Gastroesophageal sphincter (tissue), 4 donors: ENCODE data around the gene THRA. TPM values are rescaled to one million over a fixed set of nuclear protein-coding genes. Genes with fewer than 3 reads are reported as not detected.
"Not testable (repeated sequence)": the region's sequence is repeated elsewhere in the genome, so short reads cannot be mapped to it uniquely, and the experiment has no call there.

Experiments used
- ATAC-seq: fragments of 150-250 bp; one replicate; pipeline ENCODE4 v1.9.1; 2016; ENCODE audit warnings: mild to moderate bottlenecking, moderate library complexity
- H3K27ac ChIP-seq, 4 donors: fragments of 200-600 bp; sonication (generic) in 3 of 4; 1 replicate in 3 of 4; 2 replicates in 1 of 4; pipeline ENCODE4 v1.5.1; 2016 to 2019
- H3K27me3 ChIP-seq: fragments of 200-600 bp; sonication (generic); one replicate; pipeline ENCODE4 v1.5.1; 2019
- H3K36me3 ChIP-seq, 2 donors: fragments of 200-600 bp; sonication (generic); one replicate each; pipeline ENCODE4 v1.5.1; 2019; ENCODE audit warnings: control low read depth in 1 of 2
- H3K4me1 ChIP-seq, 3 donors: fragments of 200-600 bp; sonication (generic); 1 replicate in 2 of 3; 2 replicates in 1 of 3; pipeline ENCODE4 v1.5.1; 2016 to 2019; ENCODE audit warnings: control low read depth in 2 of 3
- H3K4me3 ChIP-seq, 2 donors: fragments of 200-600 bp; sonication (generic); one replicate each; pipeline ENCODE4 v1.5.1; 2019; ENCODE audit warnings: mild to moderate bottlenecking in 1 of 2, moderate library complexity in 1 of 2
- H3K9me3 ChIP-seq, 3 donors: fragments of 200-600 bp; sonication (generic); one replicate each; pipeline ENCODE4 v1.5.1; 2017 to 2019; ENCODE audit warnings: control low read depth in 2 of 3
- CTCF ChIP-seq, 4 experiments: fragments of 200-600 bp in 2 of 4; fragments of 450-650 bp in 2 of 4; sonication (generic) in 1 of 4; IDR thresholded peaks; one replicate each; pipeline ENCODE4 v1.5.1; 2017 to 2019; ENCODE audit warnings: antibody characterized with exemption in 4 of 4, mild to moderate bottlenecking in 2 of 4, moderate library complexity in 2 of 4
- EP300 ChIP-seq: sonication (generic); formaldehyde crosslinking; IDR thresholded peaks from one replicate; pipeline ENCODE4 v1.6.1; 2017; ENCODE audit warnings: antibody characterized with exemption, mild to moderate bottlenecking
- POLR2A ChIP-seq, 2 donors: fragments of 450-650 bp; IDR thresholded peaks; one replicate each; pipeline ENCODE4 v1.6.1; 2017; ENCODE audit warnings: antibody characterized with exemption in 2 of 2, mild to moderate bottlenecking in 2 of 2, moderate library complexity in 1 of 2
- POLR2AphosphoS5 ChIP-seq: sonication (generic); formaldehyde crosslinking; IDR thresholded peaks from one replicate; pipeline ENCODE4 v1.6.1; 2017; ENCODE audit warnings: antibody characterized with exemption
- WGBS, 2 donors: methylation state at CpG; one replicate each; pipeline ENCODE4 v1.1.5; 2018; ENCODE audit warnings: low coverage in 1 of 2; 5-methylcytosine and 5-hydroxymethylcytosine counted together
- total RNA-seq, 4 donors: library from RNA; depleted of rRNA; stranded (reverse); fragments of >200 nt; gene quantifications; one replicate each; pipeline ENCODE4 v1.1.0, GENCODE V29; 2016

The THRA gene
- total RNA-seq, 4 donors from 2014 or later = 84.8 to 133 (median 102) TPM

- no peak for ATAC-seq
- Histone ChIP-seq H3K9me3 (no peaks in the 10 kb centered on the region), H3K27ac (peak overlapping the region in 1 of 4 donors; percentile 47), H3K4me3 (no peak overlapping the region), H3K27me3 (no peaks in the 10 kb centered on the region), H3K36me3 (peaks cover 11 to 92% of the 10 kb centered on the region in 2 donors), H3K4me1 (peaks cover 0 to 51% (median 0%) of the 10 kb centered on the region in 3 donors)
- no peak for TF ChIP-seq POLR2AphosphoS5
- TF ChIP-seq CTCF (IDR thresholded peaks at IDR 0.05) = no peak
- TF ChIP-seq EP300 = no peak
- no peak for TF ChIP-seq POLR2A (IDR thresholded peaks at IDR 0.05)
- WGBS, 2 donors = 63 to 83% methylated on average over 1 to 5 of the region's 5 CpGs
These were observed 66.7 kb downstream of the THRA start for GRCh38 chr17:40129498-40129897.

- no peak overlapping the region for H3K4me3 ChIP-seq
- peaks cover 0 to 41% (median 0%) of the 10 kb centered on the region in 3 donors for H3K4me1 ChIP-seq
- peak overlapping the region in 3 of 4 donors; percentile 2 to 47 (median 25) for H3K27ac ChIP-seq
- H3K27me3 ChIP-seq = no peaks in the 10 kb centered on the region
- no peaks in the 10 kb centered on the region for H3K9me3 ChIP-seq
- peak; percentile 69 for ATAC-seq
- WGBS, 2 donors = 66 to 71% methylated on average over 3 to 7 of the region's 7 CpGs
- TF ChIP-seq CTCF (IDR thresholded peaks at IDR 0.05) = no peak
- no peak for TF ChIP-seq EP300
- peak; percentile 35 for TF ChIP-seq POLR2AphosphoS5
- H3K36me3 ChIP-seq = peaks cover 11 to 100% of the 10 kb centered on the region in 2 donors
These were observed 67.7 kb downstream of the THRA start for GRCh38 chr17:40130352-40131042.

- H3K27ac ChIP-seq = peak overlapping the region in 1 of 4 donors; percentile 32
- peaks cover 0 to 26% (median 0%) of the 10 kb centered on the region in 3 donors for H3K4me1 ChIP-seq
- TF ChIP-seq CTCF (IDR thresholded peaks at IDR 0.05) (no peak), POLR2AphosphoS5 (no peak), POLR2A (IDR thresholded peaks at IDR 0.05) (no peak), EP300 (no peak)
- WGBS, 2 donors = 39 to 71% methylated on average over 5 of the region's 7 CpGs
- no peaks in the 10 kb centered on the region for H3K9me3 ChIP-seq
- ATAC-seq = no peak
- H3K4me3 ChIP-seq = no peak overlapping the region
- peaks cover 11 to 83% of the 10 kb centered on the region in 2 donors for H3K36me3 ChIP-seq
- H3K27me3 ChIP-seq = no peaks in the 10 kb centered on the region
These were observed 71.4 kb downstream of the THRA start for GRCh38 chr17:40134184-40134583.

GRCh38 chr17:40135817-40136216 is 73.1 kb downstream of the THRA start:
- Histone ChIP-seq H3K27me3 (no peaks in the 10 kb centered on the region), H3K27ac (peak overlapping the region in 1 of 4 donors; percentile 24), H3K36me3 (peaks cover 8 to 66% of the 10 kb centered on the region in 2 donors), H3K9me3 (no peaks in the 10 kb centered on the region), H3K4me3 (no peak overlapping the region), H3K4me1 (peaks cover 0 to 21% (median 0%) of the 10 kb centered on the region in 3 donors)
- no peak for ATAC-seq
- TF ChIP-seq CTCF (IDR thresholded peaks at IDR 0.05) = no peak
- no peak for TF ChIP-seq POLR2AphosphoS5
- TF ChIP-seq POLR2A (IDR thresholded peaks at IDR 0.05) = no peak
- TF ChIP-seq EP300 = no peak
- WGBS, 2 donors = 75 to 90% methylated on average over 2 to 3 of the region's 3 CpGs

GRCh38 chr17:40139566-40140058 is 76.8 kb downstream of the THRA start:
- no peaks in the 10 kb centered on the region for H3K9me3 ChIP-seq
- peak overlapping the region; percentile 49 to 82 for H3K4me3 ChIP-seq
- TF ChIP-seq CTCF (IDR thresholded peaks at IDR 0.05) (peak in 2 of 4 experiments; percentile 26 to 34), POLR2AphosphoS5 (no peak), EP300 (no peak), POLR2A (IDR thresholded peaks at IDR 0.05) (no peak)
- ATAC-seq = no peak
- peaks cover 0 to 63% of the 10 kb centered on the region in 2 donors for H3K36me3 ChIP-seq
- WGBS, 2 donors = 5 to 9% methylated on average over 9 to 13 of the region's 14 CpGs
- peak overlapping the region; percentile 90 to 99 (median 98) for H3K27ac ChIP-seq
- H3K27me3 ChIP-seq = no peaks in the 10 kb centered on the region
- peaks cover 0 to 41% (median 6%) of the 10 kb centered on the region in 3 donors for H3K4me1 ChIP-seq

- peaks cover 0 to 70% (median 6%) of the 10 kb centered on the region in 3 donors for H3K4me1 ChIP-seq
- H3K9me3 ChIP-seq, H3K27me3 ChIP-seq, H3K4me3 ChIP-seq, ATAC-seq: not testable (repeated sequence)
- H3K27ac ChIP-seq = peak overlapping the region in 2 of 4 donors; percentile 8 to 24
- peaks cover 0 to 66% of the 10 kb centered on the region in 2 donors for H3K36me3 ChIP-seq
- WGBS, 2 donors = 100% methylated on average over 2 of the region's 3 CpGs; no CpG with 5 or more reads in 1 of the 2 donors
These were observed 80.4 kb downstream of the THRA start for GRCh38 chr17:40143166-40143565.
